Measurements from ENCODE around the gene MECR. TPM values are rescaled to one million over a fixed set of nuclear protein-coding genes. Genes with fewer than 3 reads are reported as not detected.

Gene MECR
- total and polyA plus RNA-seq, 2 experiments from 2014 or later, result 25.7 to 32.3 TPM

- Mint-ChIP-seq H3K4me3 (no peak overlapping the region), H3K4me1 (peaks cover 10% of the 10 kb centered on the region), H3K36me3 (ENCODE audit: low read depth) (peaks cover 32% of the 10 kb centered on the region), H3K27ac (no peak overlapping the region), H3K27me3 (ENCODE audit: insufficient read depth, low read depth, poor library complexity) (peaks cover 4% of the 10 kb centered on the region), H3K9me3 (no peaks in the 10 kb centered on the region; the same call in 2 of the 3 replicates)
- peaks cover 13% of the 10 kb centered on the region for H3K4me1 ChIP-seq (ENCODE audit: insufficient read depth)
- TF ChIP-seq ZNF331 (CRISPR knock-in tag; IDR thresholded peaks at IDR 0.05; ENCODE audit: low read depth) (no peak), ZNF114 (CRISPR knock-in tag; IDR thresholded peaks at IDR 0.05) (no peak), ZNF462 (CRISPR knock-in tag; IDR thresholded peaks at IDR 0.05) (no peak), REST (IDR thresholded peaks at IDR 0.05; ENCODE audit: unreplicated experiment) (no peak), ETS1 (IDR thresholded peaks at IDR 0.05) (no peak), STAT1 (IDR thresholded peaks at IDR 0.05; ENCODE audit: unreplicated experiment) (no peak), POLR2AphosphoS5 (IDR thresholded peaks at IDR 0.05; ENCODE audit: low read depth) (no peak), CREB1 (CRISPR knock-in tag; IDR thresholded peaks at IDR 0.05; ENCODE audit: low read depth) (no peak), EZH2 (IDR thresholded peaks at IDR 0.05; ENCODE audit: low read depth, unreplicated experiment) (no peak), EZH2phosphoT487 (IDR thresholded peaks at IDR 0.05; ENCODE audit: unreplicated experiment) (no peak), JUNB (IDR thresholded peaks at IDR 0.05; ENCODE audit: unreplicated experiment) (no peak), NANOG (IDR thresholded peaks at IDR 0.05; ENCODE audit: borderline replicate concordance) (no peak)
- TF ChIP-seq, protein P1, sequence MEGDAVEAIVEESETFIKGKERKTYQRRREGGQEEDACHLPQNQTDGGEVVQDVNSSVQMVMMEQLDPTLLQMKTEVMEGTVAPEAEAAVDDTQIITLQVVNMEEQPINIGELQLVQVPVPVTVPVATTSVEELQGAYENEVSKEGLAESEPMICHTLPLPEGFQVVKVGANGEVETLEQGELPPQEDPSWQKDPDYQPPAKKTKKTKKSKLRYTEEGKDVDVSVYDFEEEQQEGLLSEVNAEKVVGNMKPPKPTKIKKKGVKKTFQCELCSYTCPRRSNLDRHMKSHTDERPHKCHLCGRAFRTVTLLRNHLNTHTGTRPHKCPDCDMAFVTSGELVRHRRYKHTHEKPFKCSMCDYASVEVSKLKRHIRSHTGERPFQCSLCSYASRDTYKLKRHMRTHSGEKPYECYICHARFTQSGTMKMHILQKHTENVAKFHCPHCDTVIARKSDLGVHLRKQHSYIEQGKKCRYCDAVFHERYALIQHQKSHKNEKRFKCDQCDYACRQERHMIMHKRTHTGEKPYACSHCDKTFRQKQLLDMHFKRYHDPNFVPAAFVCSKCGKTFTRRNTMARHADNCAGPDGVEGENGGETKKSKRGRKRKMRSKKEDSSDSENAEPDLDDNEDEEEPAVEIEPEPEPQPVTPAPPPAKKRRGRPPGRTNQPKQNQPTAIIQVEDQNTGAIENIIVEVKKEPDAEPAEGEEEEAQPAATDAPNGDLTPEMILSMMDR (conservative IDR thresholded peaks at IDR 0.05; ENCODE audit: low read depth in 2 of 2), result no peak
- H3K36me3 ChIP-seq (ENCODE audit: insufficient read depth), result peaks cover 22% of the 10 kb centered on the region
- H2AFZ ChIP-seq, result no peak overlapping the region
- DNase-seq (ENCODE audit: low spot score), result no peak
- H3K4me2 ChIP-seq, result no peak overlapping the region
- ATAC-seq, result no peak
- peaks cover 4% of the 10 kb centered on the region; the same call in 1 of the 2 replicates for H3K79me2 ChIP-seq (replicated peaks; ENCODE audit: insufficient read depth)
- H3K4me3 ChIP-seq, result no peak overlapping the region
- peaks cover 3% of the 10 kb centered on the region; the same call in 1 of the 2 replicates for H4K20me1 ChIP-seq (replicated peaks; ENCODE audit: insufficient read depth)
- no peak overlapping the region for H3K27ac ChIP-seq (ENCODE audit: low read depth)
- no peaks in the 10 kb centered on the region; the same call in 1 of the 2 replicates for H3F3A ChIP-seq (replicated peaks; ENCODE audit: low read depth)
- no peaks in the 10 kb centered on the region for H3K27me3 ChIP-seq (ENCODE audit: insufficient read depth)
- H3K9me2 ChIP-seq (ENCODE audit: insufficient read depth), result no peaks in the 10 kb centered on the region
These were observed 13.1 kb downstream of the MECR start for GRCh38 chr1:29217633-29218032.
